Astrocyte (in vitro differentiated cells and primary cell): Measurements from ENCODE around the gene SERINC1. TPM values are rescaled to one million over a fixed set of nuclear protein-coding genes. Genes with fewer than 3 reads are reported as not detected.
"Not testable (repeated sequence)": the region's sequence is repeated elsewhere in the genome, so short reads cannot be mapped to it uniquely, and the experiment has no call there.

Experiments
- DNase-seq: peaks from one replicate; pipeline ENCODE4 v3.0.0-alpha.2; 2010; ENCODE audit warnings: low read depth
- FAIRE-seq: peaks from 2 replicates; lab custom pipeline; 2011; peaks lifted over from hg19 to GRCh38; lab: Jason Lieb, UNC
- H2AFZ ChIP-seq: 2 replicates; pipeline ENCODE4 v1.6.0; 2012; ENCODE audit warnings: low read depth, low read length, inconsistent platforms
- H3K27ac ChIP-seq: 2 replicates; pipeline ENCODE4 v1.5.1; 2011; ENCODE audit warnings: low read depth, low read length, inconsistent platforms
- H3K27me3 ChIP-seq: 2 replicates; pipeline ENCODE4 v1.6.0; 2011; ENCODE audit warnings: low read length, inconsistent platforms; ENCODE audit not compliant: insufficient read depth
- H3K36me3 ChIP-seq: 2 replicates; pipeline ENCODE4 v1.5.1; 2011; ENCODE audit warnings: low read length, inconsistent platforms; ENCODE audit not compliant: insufficient read depth
- H3K4me1 ChIP-seq: 2 replicates; pipeline ENCODE4 v1.5.1; 2011; ENCODE audit warnings: low read length, inconsistent platforms; ENCODE audit not compliant: insufficient read depth
- H3K4me2 ChIP-seq: 2 replicates; pipeline ENCODE4 v1.6.0; 2012; ENCODE audit warnings: low read length, inconsistent platforms
- H3K4me3 ChIP-seq: 2 replicates; pipeline ENCODE4 v1.5.1; 2011; ENCODE audit warnings: low read depth, mild to moderate bottlenecking, low read length, inconsistent platforms; ENCODE audit not compliant: insufficient read depth
- H3K79me2 ChIP-seq: 2 replicates; pipeline ENCODE4 v1.6.0; 2012; ENCODE audit warnings: mild to moderate bottlenecking, low read length, inconsistent platforms; ENCODE audit not compliant: insufficient read depth
- H3K9ac ChIP-seq: 2 replicates; pipeline ENCODE4 v1.6.0; 2012; ENCODE audit warnings: mild to moderate bottlenecking, low read length, inconsistent platforms
- H3K9me3 ChIP-seq: 2 replicates; pipeline ENCODE4 v1.5.1; 2012; ENCODE audit warnings: low read depth, mild to moderate bottlenecking, low read length, inconsistent platforms; ENCODE audit not compliant: insufficient read depth
- H4K20me1 ChIP-seq: 2 replicates; pipeline ENCODE4 v1.6.0; 2012; ENCODE audit warnings: low read length, inconsistent platforms; ENCODE audit not compliant: insufficient read depth
- H3K27ac Mint-ChIP-seq: one replicate; pipeline ENCODE4 v1.8.0; 2021; ENCODE audit warnings: mild to moderate bottlenecking, mixed read lengths; ENCODE audit not compliant: unreplicated experiment
- H3K27me3 Mint-ChIP-seq: one replicate; pipeline ENCODE4 v1.8.0; 2021; ENCODE audit warnings: low read depth, mixed read lengths; ENCODE audit not compliant: unreplicated experiment
- H3K36me3 Mint-ChIP-seq: one replicate; pipeline ENCODE4 v1.8.0; 2021; ENCODE audit warnings: low read depth, mixed read lengths; ENCODE audit not compliant: unreplicated experiment
- H3K4me1 Mint-ChIP-seq: one replicate; pipeline ENCODE4 v1.8.0; 2021; ENCODE audit warnings: low read depth, mixed read lengths; ENCODE audit not compliant: unreplicated experiment
- H3K4me3 Mint-ChIP-seq: one replicate; pipeline ENCODE4 v1.8.0; 2021; ENCODE audit warnings: mild to moderate bottlenecking, moderate library complexity, mixed read lengths; ENCODE audit not compliant: unreplicated experiment
- H3K9me3 Mint-ChIP-seq: one replicate; pipeline ENCODE4 v1.8.0; 2021; ENCODE audit warnings: mild to moderate bottlenecking, mixed read lengths; ENCODE audit not compliant: unreplicated experiment
- EZH2 ChIP-seq: IDR thresholded peaks from 2 replicates; pipeline ENCODE4 v1.6.1; 2012; ENCODE audit warnings: mild to moderate bottlenecking, low read length, inconsistent platforms; ENCODE audit not compliant: insufficient read depth
- total RNA-seq: library from RNA; stranded (reverse); gene quantifications from 2 replicates; pipeline ENCODE4 v1.2.1, GENCODE V29; 2021
- TF ChIP-seq, protein P1 (sequence below): IDR thresholded peaks from 2 replicates; pipeline ENCODE4 v1.5.1; 2011; ENCODE audit warnings: low read depth, mild to moderate bottlenecking, inconsistent platforms, low read length, moderate library complexity; ENCODE audit not compliant: insufficient read depth

Gene SERINC1
- total RNA-seq, 1 donor from 2014 or later, result 203 TPM

DNA sequence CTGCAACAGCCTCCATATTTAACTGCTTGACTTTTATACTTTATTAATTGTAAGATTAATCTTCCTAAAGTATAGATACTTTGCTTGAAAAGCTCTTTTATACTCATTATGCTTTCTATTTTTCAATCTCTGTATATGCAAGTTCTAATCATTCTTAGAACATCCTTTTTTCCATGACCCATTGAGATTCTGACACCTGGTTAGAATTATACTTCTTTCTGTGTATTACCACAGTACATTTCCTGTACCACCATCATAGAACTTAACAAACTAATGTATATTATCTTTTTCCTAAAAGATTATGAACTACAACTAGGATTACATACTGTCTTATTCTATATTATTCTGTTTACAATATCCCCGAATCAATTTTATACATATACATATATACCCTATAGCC, 13.5 kb downstream of the SERINC1 start:
- H3K9ac ChIP-seq, result no peak overlapping the region
- H4K20me1 ChIP-seq, result peaks cover 60% of the 10 kb centered on the region
- Mint-ChIP-seq H3K36me3 (peaks cover 8% of the 10 kb centered on the region), H3K9me3 (no peaks in the 10 kb centered on the region), H3K27me3 (no peaks in the 10 kb centered on the region), H3K27ac (no peak overlapping the region), H3K4me3 (no peak overlapping the region), H3K4me1 (peaks cover 15% of the 10 kb centered on the region)
- no peak overlapping the region for H3K27ac ChIP-seq
- H3K9me3 ChIP-seq, result no peaks in the 10 kb centered on the region
- TF ChIP-seq, protein P1, sequence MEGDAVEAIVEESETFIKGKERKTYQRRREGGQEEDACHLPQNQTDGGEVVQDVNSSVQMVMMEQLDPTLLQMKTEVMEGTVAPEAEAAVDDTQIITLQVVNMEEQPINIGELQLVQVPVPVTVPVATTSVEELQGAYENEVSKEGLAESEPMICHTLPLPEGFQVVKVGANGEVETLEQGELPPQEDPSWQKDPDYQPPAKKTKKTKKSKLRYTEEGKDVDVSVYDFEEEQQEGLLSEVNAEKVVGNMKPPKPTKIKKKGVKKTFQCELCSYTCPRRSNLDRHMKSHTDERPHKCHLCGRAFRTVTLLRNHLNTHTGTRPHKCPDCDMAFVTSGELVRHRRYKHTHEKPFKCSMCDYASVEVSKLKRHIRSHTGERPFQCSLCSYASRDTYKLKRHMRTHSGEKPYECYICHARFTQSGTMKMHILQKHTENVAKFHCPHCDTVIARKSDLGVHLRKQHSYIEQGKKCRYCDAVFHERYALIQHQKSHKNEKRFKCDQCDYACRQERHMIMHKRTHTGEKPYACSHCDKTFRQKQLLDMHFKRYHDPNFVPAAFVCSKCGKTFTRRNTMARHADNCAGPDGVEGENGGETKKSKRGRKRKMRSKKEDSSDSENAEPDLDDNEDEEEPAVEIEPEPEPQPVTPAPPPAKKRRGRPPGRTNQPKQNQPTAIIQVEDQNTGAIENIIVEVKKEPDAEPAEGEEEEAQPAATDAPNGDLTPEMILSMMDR, result no peak
- TF ChIP-seq EZH2, result no peak
- H3K4me2 ChIP-seq, result no peak overlapping the region
- FAIRE-seq (no peak), DNase-seq (no peak)
- no peaks in the 10 kb centered on the region for H3K27me3 ChIP-seq
- H3K36me3 ChIP-seq, result peaks cover 20% of the 10 kb centered on the region
- peaks cover 76% of the 10 kb centered on the region for H3K79me2 ChIP-seq
- H2AFZ ChIP-seq, result no peak overlapping the region
- H3K4me1 ChIP-seq, result peaks cover 4% of the 10 kb centered on the region
- no peak overlapping the region for H3K4me3 ChIP-seq

DNA sequence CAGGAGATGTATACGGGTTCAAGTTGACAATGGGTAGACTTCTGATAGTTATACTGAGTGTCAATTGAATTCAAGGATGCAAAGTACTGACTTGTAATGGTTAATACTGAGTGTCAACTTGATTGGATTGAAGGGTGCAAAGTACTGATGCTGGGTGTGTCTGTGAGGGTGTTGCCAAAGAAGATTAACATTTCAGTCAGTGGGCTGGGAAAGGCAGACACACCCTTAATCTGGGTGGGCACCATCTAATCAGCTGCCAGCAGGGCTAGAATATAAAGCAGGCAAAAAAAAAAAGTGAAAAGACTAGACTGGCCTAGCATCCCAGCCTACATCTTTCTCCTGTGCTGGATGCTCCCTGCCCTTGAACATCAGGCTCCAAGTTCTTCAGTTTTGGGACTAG, 16.5 kb downstream of the SERINC1 start:
- not testable (repeated sequence) for H3K27ac ChIP-seq, H3K9ac ChIP-seq, H3K4me2 ChIP-seq, H2AFZ ChIP-seq, H3K27ac Mint-ChIP-seq, H3K27me3 Mint-ChIP-seq, H3K4me3 Mint-ChIP-seq, FAIRE-seq, DNase-seq, H3K9me3 ChIP-seq, H3K27me3 ChIP-seq, H3K4me1 ChIP-seq, H3K9me3 Mint-ChIP-seq, H3K4me3 ChIP-seq, H3K36me3 Mint-ChIP-seq
- H3K36me3 ChIP-seq, result peaks cover 40% of the 10 kb centered on the region
- H4K20me1 ChIP-seq, result peaks cover 40% of the 10 kb centered on the region
- H3K4me1 Mint-ChIP-seq, result peaks cover 12% of the 10 kb centered on the region
- H3K79me2 ChIP-seq, result peaks cover 51% of the 10 kb centered on the region

DNA sequence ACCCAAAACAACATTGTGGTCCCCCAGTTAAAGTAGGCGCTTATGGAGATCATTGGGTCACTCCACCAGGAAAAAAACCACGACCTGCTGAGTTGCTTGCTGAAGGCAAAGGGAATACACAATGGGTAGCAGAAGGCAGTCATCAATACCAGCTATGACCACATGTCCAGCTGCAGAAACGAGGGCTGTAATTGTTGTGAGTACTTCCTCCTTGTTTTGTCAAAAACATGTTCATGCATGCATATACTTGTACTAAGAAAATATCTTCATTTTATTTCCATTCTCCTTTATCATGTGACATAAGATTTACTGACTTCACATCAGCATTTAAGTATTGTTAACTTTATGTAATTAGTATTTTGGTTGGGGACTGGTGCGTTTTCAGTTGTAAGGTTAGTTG, 16.9 kb downstream of the SERINC1 start:
- no peak overlapping the region for H3K9ac ChIP-seq
- H3K9me3 ChIP-seq, result no peaks in the 10 kb centered on the region
- Mint-ChIP-seq H3K27me3 (no peaks in the 10 kb centered on the region), H3K4me3 (no peak overlapping the region), H3K27ac (no peak overlapping the region), H3K4me1 (peaks cover 10% of the 10 kb centered on the region), H3K9me3 (no peaks in the 10 kb centered on the region), H3K36me3 (peaks cover 8% of the 10 kb centered on the region)
- no peak overlapping the region for H3K4me2 ChIP-seq
- TF ChIP-seq, protein P1, result no peak
- no peak for TF ChIP-seq EZH2
- peaks cover 35% of the 10 kb centered on the region for H4K20me1 ChIP-seq
- no peak overlapping the region for H2AFZ ChIP-seq
- H3K36me3 ChIP-seq, result peaks cover 43% of the 10 kb centered on the region
- no peak overlapping the region for H3K4me3 ChIP-seq
- no peak overlapping the region for H3K27ac ChIP-seq
- H3K27me3 ChIP-seq, result no peaks in the 10 kb centered on the region
- peaks cover 47% of the 10 kb centered on the region for H3K79me2 ChIP-seq
- peaks cover 4% of the 10 kb centered on the region for H3K4me1 ChIP-seq
- DNase-seq (no peak), FAIRE-seq (no peak)
